GM12878 (cell line): Measurements from ENCODE around the gene RASAL2. TPM values are rescaled to one million over a fixed set of nuclear protein-coding genes. Genes with fewer than 3 reads are reported as not detected.

ENCODE experiments used
- ATAC-seq: fragments of 200-7000 bp; cut with Tn5 transposase; 3 replicates; pipeline ENCODE4 v1.9.1; 2020; ENCODE audit warnings: mild to moderate bottlenecking, moderate library complexity
- BruUV-seq: library from RNA; stranded (reverse); fragments of 400-500 nt; replicated peaks from 2 replicates; lab custom pipeline; 2021; lab: Mats Ljungman, UMichigan
- CTCF ChIA-PET: fragments of 300-600 bp; sonication (Branson Sonifier 250); formaldehyde crosslinking; extraction: SDS; loops from one replicate; lab custom pipeline; 2021; ENCODE audit warnings: inconsistent platforms; lab: Yijun Ruan, JAX
- POLR2A ChIA-PET: fragments of 350-600 bp; formaldehyde crosslinking; extraction: SDS; loops from one replicate; lab custom pipeline; 2021; ENCODE audit warnings: inconsistent platforms; lab: Charles Lee
- RAD21 ChIA-PET: fragments of 300-600 bp; sonication (Branson Sonifier 250); formaldehyde crosslinking; loops from one replicate; lab custom pipeline; 2023; ENCODE audit warnings: antibody characterized with exemption; ENCODE audit not compliant: unreplicated experiment; lab: Charles Lee
- SMC1A ChIA-PET: fragments of 300-600 bp; sonication (Branson Sonifier 250); formaldehyde crosslinking; loops from one replicate; lab custom pipeline; 2023; ENCODE audit not compliant: unreplicated experiment, uncharacterized antibody; lab: Charles Lee
- DNase-seq: peaks from one replicate; pipeline ENCODE4 v3.0.0-alpha.2; 2011; ENCODE audit warnings: low read depth, low spot score
- FAIRE-seq: peaks from 3 replicates; lab custom pipeline; 2011; peaks lifted over from hg19 to GRCh38; lab: Jason Lieb, UNC
- H2AFZ ChIP-seq: 2 replicates; pipeline ENCODE4 v1.6.0; 2011; ENCODE audit warnings: low read depth, low read length, control low read depth; ENCODE audit not compliant: control insufficient read depth
- H3K27ac ChIP-seq: 2 replicates; pipeline ENCODE4 v1.5.1; 2011; ENCODE audit warnings: control low read depth; ENCODE audit not compliant: control insufficient read depth, insufficient read depth
- H3K27me3 ChIP-seq, 2 experiments: replicated peaks in 1 of 2; 2 replicates each; pipeline versions ENCODE4 v1.6.0 to v1.6.1; 2011; ENCODE audit warnings: low read length in 1 of 2; ENCODE audit not compliant: control insufficient read depth in 2 of 2, insufficient read depth in 2 of 2
- H3K36me3 ChIP-seq, 2 experiments: 2 replicates each; pipeline ENCODE4 v1.5.1; 2011; ENCODE audit warnings: low read length in 1 of 2; ENCODE audit not compliant: control insufficient read depth in 2 of 2, insufficient read depth in 2 of 2
- H3K4me1 ChIP-seq: 2 replicates; pipeline ENCODE4 v1.6.1; 2011; ENCODE audit warnings: mild to moderate bottlenecking, low read length, moderate library complexity, mixed read lengths; ENCODE audit not compliant: control insufficient read depth, insufficient read depth
- H3K4me2 ChIP-seq: 2 replicates; pipeline ENCODE4 v1.6.0; 2011; ENCODE audit warnings: control low read depth; ENCODE audit not compliant: control insufficient read depth, insufficient read depth
- H3K4me3 ChIP-seq: fragments of 200-600 bp; sonication (generic); 2 replicates; pipeline ENCODE4 v1.5.1; 2016
- H3K79me2 ChIP-seq: 2 replicates; pipeline ENCODE4 v1.6.0; 2011; ENCODE audit warnings: low read length; ENCODE audit not compliant: control insufficient read depth, insufficient read depth
- H3K9ac ChIP-seq: 2 replicates; pipeline ENCODE4 v1.8.0; 2011; ENCODE audit warnings: low read length, control low read depth, mixed read lengths; ENCODE audit not compliant: control insufficient read depth, insufficient read depth
- H3K9me3 ChIP-seq: replicated peaks from 3 replicates; pipeline ENCODE4 v1.5.1; 2011; ENCODE audit warnings: mild to moderate bottlenecking, low read length; ENCODE audit not compliant: control insufficient read depth, insufficient read depth
- H4K20me1 ChIP-seq: 2 replicates; pipeline ENCODE4 v1.6.0; 2011; ENCODE audit not compliant: control insufficient read depth, insufficient read depth
- CREM ChIP-seq: IDR thresholded peaks from 2 replicates; pipeline ENCODE4 v1.6.1; 2014; ENCODE audit warnings: antibody characterized with exemption, low read depth
- CTCF ChIP-seq, 3 experiments: IDR thresholded peaks in 2 of 3; conservative IDR thresholded peaks in 1 of 3; 2 replicates each; pipeline ENCODE4 v1.5.1; 2011; ENCODE audit warnings: low read depth in 3 of 3, low read length in 3 of 3, mild to moderate bottlenecking in 3 of 3, control low read depth in 2 of 3, moderate library complexity in 2 of 3, inconsistent platforms in 1 of 3, mixed read lengths in 1 of 3; ENCODE audit not compliant: control insufficient read depth in 2 of 3, insufficient read depth in 1 of 3; ENCODE audit errors: extremely low read depth in 1 of 3
- EP300 ChIP-seq, 2 experiments: fragments of 150-350 bp in 1 of 2; IDR thresholded peaks; 2 replicates each; pipeline ENCODE4 v1.6.1; 2011 to 2012; ENCODE audit warnings: low read depth in 2 of 2, low read length in 2 of 2, borderline replicate concordance in 1 of 2, improper control_type of control experiment in 1 of 2, inconsistent platforms in 1 of 2; ENCODE audit not compliant: control insufficient read depth in 1 of 2
- ETV6 ChIP-seq, 2 experiments: fragments of 450-650 bp in 1 of 2; IDR thresholded peaks in 1 of 2; conservative IDR thresholded peaks in 1 of 2; 2 replicates each; pipeline ENCODE4 v1.6.1; 2014; ENCODE audit warnings: antibody characterized with exemption in 1 of 2, borderline replicate concordance in 1 of 2, low read depth in 1 of 2, mild to moderate bottlenecking in 1 of 2, moderate library complexity in 1 of 2
- RCOR1 ChIP-seq: conservative IDR thresholded peaks from 2 replicates; pipeline ENCODE4 v1.6.1; 2012; ENCODE audit warnings: low read depth, low read length, improper control_type of control experiment
- STAT1 ChIP-seq: fragments of 450-650 bp; conservative IDR thresholded peaks from 2 replicates; pipeline ENCODE4 v1.6.1; 2014; ENCODE audit warnings: antibody characterized with exemption, mild to moderate bottlenecking
- STAT3 ChIP-seq: IDR thresholded peaks from 2 replicates; pipeline ENCODE4 v1.6.1; 2011; ENCODE audit warnings: low read depth, low read length, improper control_type of control experiment
- ZBED1 ChIP-seq: IDR thresholded peaks from 2 replicates; pipeline ENCODE4 v1.6.1; 2016; ENCODE audit warnings: borderline replicate concordance
- ZNF24 ChIP-seq: fragments of 450-650 bp; IDR thresholded peaks from 2 replicates; pipeline ENCODE4 v1.6.1; 2017; ENCODE audit warnings: antibody characterized with exemption, mild to moderate bottlenecking
- ZNF274 ChIP-seq: IDR thresholded peaks from one replicate; pipeline ENCODE4 v1.8.0; 2011; ENCODE audit not compliant: insufficient read length, insufficient read depth
- in situ Hi-C: fragments of 300-500 bp; cut with MboI; formaldehyde crosslinking; loops from 9 replicates; pipeline ENCODE4 v1.14.3; 2018; ENCODE audit warnings: mixed read lengths
- intact Hi-C: fragments of 100-400 bp; cut with micrococcal nuclease; formaldehyde crosslinking; loops from one replicate; pipeline ENCODE4 v1.14.2; 2022; ENCODE audit not compliant: unreplicated experiment
- polyA plus RNA-seq, 11 experiments: library from polyadenylated mRNA; depleted of rRNA in 4 of 11; unstranded in 6 of 11; stranded (reverse) in 5 of 11; fragments of >200 nt; fragmentation: Nextera tagmentation in 4 of 11; fragmentation: Illumina TruSeq in 1 of 11; extraction: Ambion mirVana in 4 of 11; extraction: Trizol in 1 of 11; gene quantifications; 1 replicate in 1 of 11; 2 replicates in 10 of 11; pipeline versions ENCODE4 v1.2.1 to v1.2.3, GENCODE V29; 2011 to 2016; ENCODE audit warnings: inconsistent platforms in 2 of 11, missing spikeins in 2 of 11, low read depth in 1 of 11
- total RNA-seq, 4 experiments: library from RNA; depleted of rRNA in 3 of 4; stranded (reverse); fragments of >200 nt in 3 of 4; fragmentation: Illumina TruSeq in 1 of 4; extraction: Trizol in 1 of 4; gene quantifications; 2 replicates each; pipeline versions ENCODE4 v1.2.1 to v1.2.3, GENCODE V29; 2013 to 2021

RASAL2 gene
- total and polyA plus RNA-seq, 10 of the 15 experiments (the other 5 are each of a cell fraction or from before 2014, with no cell fraction given) = 0.02 to 6.9 (median 0.17) TPM; not detected in 1

- in situ Hi-C loops (no loop called here), intact Hi-C loops (no loop called here)
- DNase-seq = no peak
- no peaks in the 10 kb centered on the region for H3K79me2 ChIP-seq
- BruUV-seq = no TSS peak
- no peaks in the 10 kb centered on the region for H3K36me3 ChIP-seq
- H3K27me3 ChIP-seq = no peaks in the 10 kb centered on the region
- RAD21 ChIA-PET = interaction anchor here (0.6 kb wide), 1 partner anchor 361 kb away, joined by 4 read pairs; no protein-coding TSS in a partner anchor
- peak; percentile 45; the same call in 1 of the 3 replicates for ATAC-seq
- no peak overlapping the region for H3K27ac ChIP-seq
- POLR2A ChIA-PET = no interaction called here
- no peak overlapping the region for H3K4me2 ChIP-seq
- H3K9me3 ChIP-seq = no peaks in the 10 kb centered on the region
- no peak overlapping the region for H3K4me3 ChIP-seq
- CTCF ChIA-PET = interaction anchor here (1.3 kb wide), 1 partner anchor 13 kb away, joined by 3 read pairs; no protein-coding TSS in a partner anchor
- SMC1A ChIA-PET = no interaction called here
- H3K9ac ChIP-seq = no peak overlapping the region
- H2AFZ ChIP-seq = no peak overlapping the region
- FAIRE-seq = no peak
- no peak for TF ChIP-seq EP300 (IDR thresholded peaks at IDR 0.05; ENCODE audit: borderline replicate concordance in 1 of 2, control insufficient read depth in 1 of 2, low read depth in 2 of 2, low read length in 2 of 2)
- TF ChIP-seq CREM = no peak
- no peak for TF ChIP-seq ZBED1
- no peak for TF ChIP-seq ZNF274
- TF ChIP-seq ETV6 (conservative IDR thresholded peaks at IDR 0.05 in 1 of 2, IDR thresholded peaks at IDR 0.05 in 1 of 2; ENCODE audit: borderline replicate concordance in 1 of 2, low read depth in 1 of 2) = no peak
- no peak for TF ChIP-seq CTCF (IDR thresholded peaks at IDR 0.05 in 2 of 3, conservative IDR thresholded peaks at IDR 0.05 in 1 of 3; ENCODE audit: control insufficient read depth in 2 of 3, extremely low read depth in 1 of 3, insufficient read depth in 1 of 3, low read depth in 3 of 3, low read length in 3 of 3)
- TF ChIP-seq STAT1 = no peak
- no peak for TF ChIP-seq STAT3
- no peak for TF ChIP-seq ZNF24
- TF ChIP-seq RCOR1 = no peak
- no peaks in the 10 kb centered on the region for H3K4me1 ChIP-seq
- H4K20me1 ChIP-seq = no peaks in the 10 kb centered on the region
These were observed 243.3 kb downstream of the RASAL2 start for GRCh38 chr1:178337091-178337706.
